IPS-18a (cell line): Measurements from ENCODE around the gene ELMO3.
A peak's percentile ranks its signal among the peaks of the same experiment; 100 is the strongest.

ENCODE experiments used
- H3K27ac ChIP-seq: one replicate; pipeline ENCODE4 v1.5.1; 2013; ENCODE audit warnings: low read length
- H3K27me3 ChIP-seq: one replicate; pipeline ENCODE4 v1.6.1; 2013; ENCODE audit warnings: mild to moderate bottlenecking, low read length; ENCODE audit not compliant: control insufficient read depth, insufficient read depth
- H3K36me3 ChIP-seq: one replicate; pipeline ENCODE4 v1.6.1; 2013; ENCODE audit warnings: low read depth, low read length; ENCODE audit not compliant: control insufficient read depth
- H3K4me1 ChIP-seq: one replicate; pipeline ENCODE4 v1.6.1; 2013; ENCODE audit warnings: low read depth, low read length; ENCODE audit not compliant: control insufficient read depth
- H3K4me3 ChIP-seq: one replicate; pipeline ENCODE4 v1.5.1; 2013; ENCODE audit warnings: low read length
- H3K9ac ChIP-seq: one replicate; pipeline ENCODE4 v1.6.1; 2013; ENCODE audit warnings: mild to moderate bottlenecking, low read length, moderate library complexity
- H3K9me3 ChIP-seq: one replicate; pipeline ENCODE4 v1.6.1; 2013; ENCODE audit warnings: low read depth, low read length; ENCODE audit not compliant: control insufficient read depth

Gene ELMO3

DNA sequence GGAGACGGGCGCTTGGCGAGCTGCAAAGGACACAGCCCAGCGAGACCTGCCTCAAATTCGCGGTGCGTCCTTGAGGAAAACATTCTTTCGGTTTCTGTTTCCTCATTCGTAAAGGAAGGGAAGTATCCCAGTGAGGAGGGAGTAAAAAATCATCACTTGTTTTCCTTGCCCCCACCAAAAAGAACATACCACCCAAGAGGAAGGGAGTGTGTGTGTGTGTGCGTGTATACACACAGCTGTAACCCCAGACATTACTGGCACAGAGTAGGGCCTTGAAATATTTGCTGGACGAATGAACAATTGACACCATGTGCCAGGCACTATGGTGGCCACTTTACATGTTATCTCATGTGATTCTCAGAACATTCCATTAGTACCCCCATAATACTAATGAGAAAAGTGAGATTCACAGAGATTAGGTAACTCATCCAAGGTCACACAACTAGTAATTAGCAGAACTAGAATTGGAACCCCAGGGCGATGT, 13.2 kb upstream of the ELMO3 start:
- Histone ChIP-seq H3K27me3 (peaks cover 27% of the 10 kb centered on the region), H3K9ac (no peak overlapping the region), H3K4me3 (no peak overlapping the region), H3K36me3 (no peaks in the 10 kb centered on the region), H3K4me1 (peaks cover 3% of the 10 kb centered on the region), H3K27ac (no peak overlapping the region), H3K9me3 (no peaks in the 10 kb centered on the region)

DNA sequence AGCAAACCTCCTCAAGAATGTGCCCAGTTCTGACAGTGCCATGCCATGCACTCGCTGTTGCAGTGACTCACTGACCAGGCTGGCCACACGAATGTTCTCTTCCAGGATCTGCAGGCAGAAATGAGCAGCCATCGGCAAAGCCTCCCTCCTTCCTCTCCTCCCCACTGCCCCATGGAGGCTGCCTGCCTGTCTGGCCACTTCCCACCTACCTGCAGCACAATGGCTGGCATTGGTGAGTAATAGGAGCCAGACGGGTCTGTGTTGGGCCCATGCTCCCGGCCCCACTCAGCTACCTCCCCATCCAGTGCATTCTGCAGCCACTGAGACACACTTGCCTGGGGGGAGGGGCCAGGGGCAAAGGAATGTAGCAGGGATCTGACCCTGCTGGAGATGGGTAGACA, 12.4 kb upstream of the ELMO3 start:
- no peak overlapping the region for H3K27ac ChIP-seq
- H3K4me3 ChIP-seq: no peak overlapping the region
- peaks cover 27% of the 10 kb centered on the region for H3K27me3 ChIP-seq
- no peaks in the 10 kb centered on the region for H3K9me3 ChIP-seq
- H3K36me3 ChIP-seq: no peaks in the 10 kb centered on the region
- H3K4me1 ChIP-seq: peaks cover 3% of the 10 kb centered on the region
- no peak overlapping the region for H3K9ac ChIP-seq

DNA sequence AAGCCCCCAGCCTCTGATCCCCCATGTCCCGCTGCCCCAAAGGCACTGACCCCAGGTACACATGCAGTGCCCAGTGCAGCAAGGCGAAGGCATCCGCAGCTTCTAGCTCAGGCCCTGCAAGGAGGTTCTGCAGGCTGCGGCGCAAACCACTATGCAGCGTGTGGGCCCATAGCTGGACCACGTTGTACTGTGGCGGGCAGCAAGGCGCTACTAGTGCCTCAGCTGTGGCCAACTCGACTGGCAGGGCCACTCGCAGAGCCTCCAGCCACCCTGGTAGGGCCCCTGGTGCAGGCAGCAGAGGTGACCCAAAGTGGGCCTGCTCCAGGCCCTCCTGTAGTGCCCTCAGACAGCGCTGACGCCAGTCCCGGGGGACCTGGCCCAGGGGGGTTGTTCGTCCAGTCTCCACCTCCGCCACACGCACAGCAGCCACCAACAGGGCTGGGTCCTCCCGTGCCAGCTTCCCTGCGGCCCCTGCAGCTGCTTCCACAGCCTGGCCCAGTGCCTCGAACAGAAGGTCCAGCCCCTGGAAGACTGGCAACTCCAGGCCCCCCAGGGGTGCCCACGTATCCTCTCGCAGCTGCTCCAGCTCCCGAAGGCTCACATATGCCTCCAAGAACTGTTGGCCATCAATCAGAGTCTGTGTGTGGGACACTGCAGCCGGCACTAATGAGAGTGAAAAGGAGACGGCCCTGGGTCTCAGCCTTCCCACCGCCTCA, 11.6 kb upstream of the ELMO3 start:
- Histone ChIP-seq H3K4me1 (peaks cover 3% of the 10 kb centered on the region), H3K4me3 (no peak overlapping the region), H3K27ac (no peak overlapping the region), H3K9me3 (no peaks in the 10 kb centered on the region), H3K36me3 (no peaks in the 10 kb centered on the region), H3K9ac (no peak overlapping the region), H3K27me3 (peaks cover 27% of the 10 kb centered on the region)

DNA sequence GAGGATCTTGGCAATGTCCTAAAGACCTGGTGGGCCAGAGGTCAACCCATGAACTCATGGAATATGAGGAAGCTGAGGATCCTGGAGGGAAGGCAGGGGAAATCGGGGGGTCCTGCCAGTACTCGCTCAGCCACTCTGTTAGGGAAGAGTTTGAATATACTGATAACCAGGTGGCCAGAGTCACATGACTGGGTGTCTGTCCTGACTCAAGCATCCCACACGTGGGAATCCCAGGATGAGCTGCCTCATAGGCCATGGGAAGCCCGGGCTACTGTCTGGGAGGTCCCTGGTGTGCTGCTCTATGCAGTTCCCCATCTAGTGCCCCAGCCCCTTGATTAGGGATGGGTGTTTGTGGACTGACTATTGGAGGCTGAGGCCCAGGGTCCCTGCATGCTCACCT, 10.6 kb upstream of the ELMO3 start:
- H3K4me1 ChIP-seq: peaks cover 8% of the 10 kb centered on the region
- no peaks in the 10 kb centered on the region for H3K9me3 ChIP-seq
- H3K9ac ChIP-seq: no peak overlapping the region

DNA sequence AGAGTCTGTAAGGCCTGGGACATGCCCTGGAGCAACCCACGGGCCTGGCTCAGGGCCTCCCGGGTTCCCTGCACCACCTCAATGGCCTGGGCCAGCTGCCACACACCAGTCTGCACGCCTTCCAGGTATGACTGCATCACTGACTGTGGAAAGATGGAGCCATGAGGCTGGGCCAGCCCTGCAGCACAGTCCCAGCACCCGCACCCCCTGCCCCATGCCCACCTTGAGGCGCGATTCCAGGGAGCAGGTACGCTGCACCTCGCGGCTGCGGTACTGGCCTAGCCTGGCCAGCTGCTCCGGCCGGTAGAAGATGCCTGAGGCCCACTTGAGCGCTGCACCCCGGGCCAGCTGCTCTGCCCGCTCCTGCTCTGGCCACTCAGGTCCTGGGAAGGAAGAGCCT, 10.1 kb upstream of the ELMO3 start:
- H3K27ac ChIP-seq: no peak overlapping the region
- H3K9ac ChIP-seq: no peak overlapping the region
- H3K4me3 ChIP-seq: no peak overlapping the region
- H3K36me3 ChIP-seq: no peaks in the 10 kb centered on the region
- no peaks in the 10 kb centered on the region for H3K9me3 ChIP-seq
- peaks cover 8% of the 10 kb centered on the region for H3K4me1 ChIP-seq
- peaks cover 27% of the 10 kb centered on the region for H3K27me3 ChIP-seq

More for the DNA sequence above, 10.6 kb upstream of the ELMO3 start:
- Histone ChIP-seq H3K27me3 (peaks cover 27% of the 10 kb centered on the region), H3K4me3 (no peak overlapping the region), H3K27ac (no peak overlapping the region), H3K36me3 (no peaks in the 10 kb centered on the region)

DNA sequence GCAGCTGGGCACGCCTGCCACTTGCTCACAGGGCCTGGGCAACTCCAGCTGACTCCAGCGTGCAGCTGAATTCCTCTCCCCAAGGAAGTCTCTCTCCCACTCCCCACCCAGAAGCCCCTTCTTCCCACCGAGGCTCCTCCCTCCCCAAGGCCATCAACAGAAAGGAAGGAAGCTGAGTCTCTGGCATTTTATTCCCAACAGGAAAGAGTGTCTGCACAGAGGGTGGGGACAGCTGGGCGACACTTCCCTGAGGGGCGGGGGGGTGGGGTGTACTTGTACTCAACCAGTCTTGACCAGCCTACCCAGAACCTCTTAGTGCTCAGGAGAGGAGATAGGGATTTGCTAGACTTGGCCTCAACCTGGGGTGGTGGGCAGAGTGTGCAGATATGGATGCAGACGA, 8.9 kb upstream of the ELMO3 start, which contains the start of gene EXOC3L1:
Gene EXOC3L1, minus strand, starts transcription at position 96 of the 400 bp plus-strand sequence. CDS start 460 bp downstream, outside the sequence.
- Histone ChIP-seq H3K9me3 (no peaks in the 10 kb centered on the region), H3K4me1 (peaks cover 8% of the 10 kb centered on the region), H3K9ac (no peak within 1 kb of the TSS), H3K36me3 (peaks cover 12% of the 10 kb centered on the region), H3K4me3 (no peak within 1 kb of the TSS), H3K27me3 (peaks cover 16% of the 10 kb centered on the region), H3K27ac (no peak within 1 kb of the TSS)

DNA sequence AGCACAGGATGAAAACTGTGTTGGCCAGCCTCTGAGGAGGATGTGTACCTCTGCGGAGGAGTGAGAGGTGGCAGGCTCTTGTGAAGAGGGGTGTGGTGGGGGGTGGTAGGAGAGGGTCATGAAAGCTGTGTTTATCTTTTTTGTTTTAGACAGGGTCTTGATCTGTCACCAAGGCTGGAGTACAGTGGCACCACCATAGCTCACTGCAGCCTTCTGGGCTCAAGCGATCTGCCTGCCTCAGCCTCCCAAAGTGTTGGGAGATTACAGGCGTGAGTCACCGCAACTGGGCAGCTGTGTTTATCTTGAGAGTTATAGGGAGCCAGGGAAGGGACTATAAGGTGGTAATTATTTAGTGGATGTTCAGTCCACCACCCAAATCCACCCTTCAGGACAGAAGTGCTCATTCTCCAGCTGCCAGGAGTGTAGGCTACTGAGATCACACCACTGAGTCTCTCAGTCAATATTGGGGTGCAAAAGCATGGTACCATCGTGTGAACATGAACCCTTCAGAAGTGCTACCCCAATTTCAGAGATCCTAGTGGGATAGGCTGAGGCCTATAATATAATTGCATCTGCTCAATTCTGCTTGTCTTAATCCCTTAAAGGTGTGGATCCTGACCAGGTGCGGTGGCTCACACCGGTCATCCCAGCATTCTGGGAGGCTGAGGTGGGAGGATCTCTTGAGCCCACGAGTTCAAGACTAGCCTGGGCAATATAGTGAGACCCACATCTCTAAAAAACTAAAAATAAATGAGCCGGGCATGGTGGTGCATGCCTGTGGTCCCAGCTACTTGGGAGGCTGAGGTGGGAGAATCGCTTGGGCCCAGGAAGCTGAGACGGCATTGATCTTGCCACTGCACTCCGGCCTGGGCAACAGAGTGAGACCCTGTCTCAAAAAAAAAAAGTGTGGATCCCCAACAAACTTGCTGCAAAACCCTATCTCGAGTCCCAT, 8.2 kb upstream of the ELMO3 start:
- Histone ChIP-seq H3K9me3 (no peaks in the 10 kb centered on the region), H3K27me3 (peaks cover 9% of the 10 kb centered on the region), H3K9ac (no peak overlapping the region), H3K4me1 (peaks cover 6% of the 10 kb centered on the region), H3K36me3 (peaks cover 19% of the 10 kb centered on the region), H3K4me3 (no peak overlapping the region), H3K27ac (no peak overlapping the region)

DNA sequence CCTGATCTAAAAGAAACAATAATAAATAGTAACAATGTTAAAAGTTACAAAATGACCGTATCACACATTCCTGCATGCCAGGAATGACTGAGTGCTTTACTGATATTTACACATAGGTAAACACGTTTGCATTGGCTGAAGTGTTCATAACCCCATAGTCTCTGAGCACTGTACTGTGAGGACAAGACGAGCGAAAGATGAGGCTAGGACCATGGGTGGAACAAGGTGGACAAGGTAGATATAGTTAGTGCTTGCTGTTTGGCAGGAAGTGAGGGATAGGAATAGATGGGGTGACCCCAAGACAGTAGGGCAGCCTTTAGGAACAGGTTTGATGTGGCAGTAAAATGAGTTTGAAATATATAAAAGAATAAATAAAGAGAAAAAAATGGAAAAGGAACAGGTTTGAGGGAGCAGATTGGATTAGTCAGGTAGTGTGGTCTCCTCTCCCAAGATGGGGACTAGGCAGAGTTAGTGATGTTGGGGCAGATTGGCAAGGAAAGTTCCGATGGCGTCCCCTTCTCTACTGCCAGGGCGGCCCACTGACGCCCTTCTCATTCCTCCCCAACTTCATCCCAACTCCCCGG, 7.4 kb upstream of the ELMO3 start:
- H3K27ac ChIP-seq: no peak overlapping the region
- H3K9ac ChIP-seq: no peak overlapping the region
- H3K4me1 ChIP-seq: peaks cover 5% of the 10 kb centered on the region
- peak overlapping the region; percentile 91 for H3K4me3 ChIP-seq
- H3K36me3 ChIP-seq: peaks cover 26% of the 10 kb centered on the region
- H3K27me3 ChIP-seq: peaks cover under 1% of the 10 kb centered on the region
- no peaks in the 10 kb centered on the region for H3K9me3 ChIP-seq

DNA sequence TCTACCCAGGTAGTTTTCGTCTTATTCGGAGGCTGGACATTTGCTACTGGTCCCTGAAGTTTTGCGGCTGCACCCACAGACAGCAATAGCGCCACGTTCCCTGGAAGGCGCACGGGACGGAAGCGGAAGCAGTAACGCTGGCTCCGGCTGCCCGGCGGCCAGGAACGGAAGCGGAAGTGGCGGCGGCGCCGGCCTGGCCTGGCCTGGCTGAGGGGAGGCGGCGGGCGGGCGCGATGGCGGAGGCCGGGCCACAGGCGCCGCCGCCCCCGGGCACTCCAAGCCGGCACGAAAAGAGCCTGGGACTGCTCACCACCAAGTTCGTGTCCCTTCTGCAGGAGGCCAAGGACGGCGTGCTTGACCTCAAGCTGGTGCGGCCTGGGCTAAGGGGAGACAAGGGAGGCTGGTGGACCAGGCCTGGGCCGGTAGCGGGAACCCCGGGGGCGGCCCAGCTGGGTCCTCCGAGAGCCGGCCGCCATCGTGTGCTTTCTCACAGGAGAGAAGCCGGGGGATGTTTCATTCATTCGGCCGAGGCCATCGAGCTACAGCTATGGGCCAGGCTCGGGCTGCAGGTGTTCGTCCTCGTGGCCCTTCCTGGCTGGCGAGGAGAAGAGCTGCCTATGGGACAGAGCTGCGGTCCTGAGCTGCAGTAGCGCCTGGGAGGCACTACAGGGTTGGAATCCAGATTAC, 6.8 kb upstream of the ELMO3 start, which contains the start of gene E2F4:
Gene E2F4, plus strand, starts transcription at position 161 of the 687 bp plus-strand sequence. Its CDS starts 73 bp downstream, at position 234.
- peaks cover 33% of the 10 kb centered on the region for H3K36me3 ChIP-seq
- H3K4me3 ChIP-seq: peak within 1 kb of the TSS; percentile 91
- H3K27ac ChIP-seq: no peak within 1 kb of the TSS
- H3K4me1 ChIP-seq: peaks cover 5% of the 10 kb centered on the region
- H3K9ac ChIP-seq: peak within 1 kb of the TSS; percentile 86
- no peaks in the 10 kb centered on the region for H3K9me3 ChIP-seq
- no peaks in the 10 kb centered on the region for H3K27me3 ChIP-seq

DNA sequence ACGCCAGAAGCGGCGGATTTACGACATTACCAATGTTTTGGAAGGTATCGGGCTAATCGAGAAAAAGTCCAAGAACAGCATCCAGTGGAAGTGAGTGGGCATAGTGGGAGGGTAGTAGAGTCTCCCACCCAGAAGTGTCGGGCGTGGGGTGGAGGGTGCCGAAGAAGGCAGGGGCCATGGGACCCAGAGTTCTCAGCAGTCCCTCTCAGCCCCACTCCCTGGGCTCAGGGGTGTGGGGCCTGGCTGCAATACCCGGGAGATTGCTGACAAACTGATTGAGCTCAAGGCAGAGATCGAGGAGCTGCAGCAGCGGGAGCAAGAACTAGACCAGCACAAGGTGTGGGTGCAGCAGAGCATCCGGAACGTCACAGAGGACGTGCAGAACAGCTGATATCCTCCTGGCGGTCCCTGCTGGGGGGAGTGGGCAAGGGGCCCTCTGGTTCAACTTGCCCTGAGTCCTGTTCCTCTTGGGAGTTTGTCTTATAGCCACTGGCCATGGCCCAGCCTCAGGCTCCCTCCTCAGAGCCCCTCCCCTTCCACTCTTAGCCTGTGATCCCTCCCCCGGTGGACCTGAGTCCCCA, 6.1 kb upstream of the ELMO3 start:
- H3K4me1 ChIP-seq: peaks cover 5% of the 10 kb centered on the region
- no peaks in the 10 kb centered on the region for H3K9me3 ChIP-seq
- H3K27me3 ChIP-seq: no peaks in the 10 kb centered on the region
- H3K9ac ChIP-seq: peak overlapping the region; percentile 86
- H3K36me3 ChIP-seq: peaks cover 40% of the 10 kb centered on the region
- no peak overlapping the region for H3K27ac ChIP-seq
- H3K4me3 ChIP-seq: peak overlapping the region; percentile 91
